HepG2 (cell line): Measurements from ENCODE around the gene MLANA.

Source experiments
- CHD2 ChIP-seq: IDR thresholded peaks from 2 replicates; pipeline ENCODE4 v1.6.1; 2011; ENCODE audit warnings: low read depth, low read length, improper control_type of control experiment
- EZH2 ChIP-seq: conservative IDR thresholded peaks from 2 replicates; pipeline ENCODE4 v1.6.1; 2012; ENCODE audit warnings: mild to moderate bottlenecking, low read depth, low read length, moderate library complexity
- RAD21 ChIP-seq: fragments of 450-650 bp; formaldehyde crosslinking; IDR thresholded peaks from 2 replicates; pipeline ENCODE4 v1.5.0; 2020; ENCODE audit warnings: mild to moderate bottlenecking

DNA sequence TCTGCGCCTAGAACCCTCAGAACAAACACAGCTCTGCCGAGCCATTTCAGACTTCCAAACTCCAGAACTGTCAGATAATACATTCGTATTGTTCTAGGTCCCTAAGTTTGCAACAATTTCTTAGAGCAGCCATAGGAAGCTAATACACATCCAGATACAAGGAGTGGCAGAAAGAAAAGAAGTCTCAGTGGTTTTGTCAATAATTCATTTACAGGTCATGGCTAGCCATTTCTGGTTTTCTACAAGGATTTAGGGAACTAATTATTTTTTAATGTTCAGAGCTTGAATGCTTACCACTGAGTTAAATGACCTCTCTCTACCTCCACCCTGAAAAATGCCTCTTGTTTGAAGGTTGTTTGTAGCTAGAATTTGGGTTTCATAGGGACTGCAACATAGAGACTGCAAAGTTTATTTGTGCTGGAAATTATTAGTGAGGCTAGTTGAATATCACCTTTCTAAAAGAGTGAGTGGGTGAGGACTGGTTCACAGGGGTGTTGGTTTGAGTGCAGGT lies 42.3 kb upstream of the MLANA start:
- no peak for TF ChIP-seq CHD2
- TF ChIP-seq EZH2, result no peak
- TF ChIP-seq RAD21 (CRISPR knock-in tag), result no peak
